A549 treated with RU486 at 1 μM for 4 hours (cell line): ENCODE data around the gene CSNK1A1. TPM values are rescaled to one million over a fixed set of nuclear protein-coding genes. Genes with fewer than 3 reads are reported as not detected.

Experiments
- total RNA-seq: library from RNA; stranded (reverse); fragments of 200-300 nt; extraction: Qiagen RNA extraction; gene quantifications from 5 replicates; pipeline ENCODE4 v1.2.3, GENCODE V29; 2022; ENCODE audit warnings: low read depth

Gene CSNK1A1
- total RNA-seq, result 123 to 138 TPM (median 127 TPM) in 5 replicates

DNA sequence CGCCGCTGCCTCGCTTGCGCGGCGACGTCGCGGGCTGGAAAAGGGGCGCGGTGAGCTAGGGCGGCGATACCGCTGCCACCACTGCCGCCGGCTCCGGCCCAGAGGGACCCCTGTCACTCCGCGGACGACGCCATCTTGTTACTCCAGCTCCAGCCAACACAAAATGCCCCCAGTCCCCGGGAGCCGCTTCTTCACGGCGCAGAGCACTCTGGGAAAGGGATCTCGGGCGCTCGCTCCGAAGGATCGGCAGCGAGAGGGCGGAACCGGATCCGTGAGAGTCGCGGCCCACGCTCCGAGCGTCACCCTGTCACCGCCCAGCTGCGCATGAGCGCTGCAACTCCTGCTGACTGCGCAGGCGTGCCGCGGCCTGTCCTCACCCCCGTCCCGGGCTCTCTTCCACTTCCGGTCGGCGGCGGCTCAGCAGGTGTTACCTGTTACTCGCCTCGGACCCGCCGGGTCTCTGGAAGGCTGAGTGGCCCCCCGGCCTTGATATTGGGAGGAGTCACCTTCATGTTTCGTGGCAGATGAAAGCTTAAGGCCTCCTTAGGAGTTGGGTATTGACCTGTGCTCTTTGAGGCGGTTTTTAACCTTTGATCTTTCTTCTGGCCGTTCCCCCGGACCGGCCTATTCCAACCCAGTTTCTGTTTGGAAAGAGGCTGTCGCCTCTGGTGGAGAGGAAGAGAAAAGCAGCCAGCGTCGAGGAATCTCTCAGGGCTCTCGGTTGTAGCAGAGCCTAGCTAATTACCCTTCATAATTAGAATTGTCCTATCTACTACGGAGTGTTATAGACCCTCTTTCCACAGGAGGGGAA is at the start of gene CSNK1A1:
CSNK1A1 (minus strand) TSS at position 213 of the 811 bp plus-strand sequence. CDS start 475 bp downstream, outside the sequence.

DNA sequence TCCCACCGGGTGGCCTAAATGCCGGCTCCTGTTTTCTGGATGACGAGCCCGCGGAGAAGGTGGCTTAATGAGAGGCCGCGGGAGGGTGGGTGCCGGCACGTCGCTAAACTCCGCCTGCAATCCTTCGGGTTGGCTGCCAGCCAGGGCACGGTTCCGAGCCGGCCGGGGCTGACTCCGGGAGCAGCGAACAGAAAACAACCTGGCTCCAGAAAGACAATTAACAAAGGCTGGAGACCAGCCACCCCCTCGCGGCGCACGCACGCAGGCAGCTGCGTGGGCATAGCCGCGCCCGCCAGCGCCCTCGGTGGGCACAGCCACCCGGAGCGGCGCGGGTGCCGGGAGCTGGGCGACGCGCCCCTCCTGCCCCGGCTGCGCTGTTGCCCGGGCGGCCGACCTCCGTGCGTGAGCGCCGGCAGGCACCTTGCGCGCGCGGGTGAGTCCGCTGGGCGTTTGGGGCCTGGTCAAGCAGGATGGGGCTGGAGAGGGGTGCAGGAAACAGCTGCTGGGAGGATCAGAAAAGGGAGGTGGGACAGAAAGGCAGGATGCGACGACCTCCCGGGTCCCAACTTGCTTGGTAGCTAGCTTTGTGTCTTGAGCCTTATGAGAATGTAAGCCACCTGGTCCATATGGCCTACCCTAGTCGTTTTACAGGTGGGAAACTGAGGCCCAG is 30.1 kb upstream of the CSNK1A1 start, which contains the start of gene ARHGEF37:
ARHGEF37 (plus strand) TSS at position 307 of the 670 bp plus-strand sequence. CDS start 16,272 bp downstream, outside the sequence.

Other genes starting within 250 kb of the CSNK1A1 start
- gene GRPEL2, start 205.9 kb downstream of the CSNK1A1 start, total RNA-seq, result 6.6 to 8.3 TPM (median 7.7 TPM) in 5 replicates
- 2.4 to 3.0 TPM (median 2.5 TPM) in 5 replicates for gene PCYOX1L, start 193.4 kb downstream of the CSNK1A1 start, total RNA-seq
- gene IL17B, start 172.1 kb downstream of the CSNK1A1 start, total RNA-seq, result not detected in 5 replicates
- gene ARHGEF37, start 30.1 kb upstream of the CSNK1A1 start, total RNA-seq, result 0.65 to 0.84 TPM (median 0.83 TPM) in 5 replicates
- 2.6 to 3.2 TPM (median 3.0 TPM) in 5 replicates for gene PPARGC1B, start 178.9 kb upstream of the CSNK1A1 start, total RNA-seq